IMR-90 (cell line): ENCODE data around the gene PAF1. TPM values are rescaled to one million over a fixed set of nuclear protein-coding genes. Genes with fewer than 3 reads are reported as not detected.

Source experiments
- ATAC-seq: fragments of 200-7000 bp; cut with Tn5 transposase; 2 replicates; pipeline ENCODE4 v1.9.1; 2020; ENCODE audit warnings: low read depth, mild to moderate bottlenecking, moderate library complexity
- BruUV-seq: library from RNA; stranded (reverse); fragments of 400-500 nt; replicated peaks from 2 replicates; lab custom pipeline; 2021; lab: Mats Ljungman, UMichigan
- CTCF ChIA-PET: fragments of 300-600 bp; formaldehyde crosslinking; extraction: SDS; loops from one replicate; lab custom pipeline; 2021; ENCODE audit warnings: antibody characterized with exemption; lab: Yijun Ruan, JAX
- POLR2A ChIA-PET: fragments of 300-600 bp; sonication (Branson Sonifier 250); formaldehyde crosslinking; loops from one replicate; lab custom pipeline; 2022; ENCODE audit warnings: antibody characterized with exemption; ENCODE audit not compliant: unreplicated experiment; lab: Charles Lee
- DNase-seq: peaks from one replicate; pipeline ENCODE4 v3.0.0; 2013
- H2AFZ ChIP-seq: replicated peaks from 2 replicates; pipeline ENCODE3; 2013; ENCODE audit warnings: low read length, mild to moderate bottlenecking; ENCODE audit not compliant: poor library complexity
- H2AK5ac ChIP-seq: 2 replicates; pipeline ENCODE4 v1.6.1; 2013; ENCODE audit warnings: low read depth, low read length, inconsistent platforms
- H2AK9ac ChIP-seq: replicated peaks from 2 replicates; pipeline ENCODE3; 2013; ENCODE audit warnings: mild to moderate bottlenecking, low read depth, low read length, moderate library complexity; ENCODE audit not compliant: poor library complexity
- H2BK120ac ChIP-seq: 2 replicates; pipeline ENCODE4 v1.6.1; 2013; ENCODE audit warnings: low read depth, low read length, inconsistent platforms
- H2BK15ac ChIP-seq: 3 replicates; pipeline ENCODE4 v1.6.1; 2013; ENCODE audit warnings: low read depth, low read length, inconsistent platforms
- H2BK20ac ChIP-seq: 2 replicates; pipeline ENCODE4 v1.6.1; 2013; ENCODE audit warnings: low read depth, mild to moderate bottlenecking, inconsistent platforms, low read length, moderate library complexity
- H2BK5ac ChIP-seq: 2 replicates; pipeline ENCODE4 v1.6.1; 2013; ENCODE audit warnings: mild to moderate bottlenecking, low read depth, low read length, inconsistent platforms; ENCODE audit not compliant: poor library complexity, severe bottlenecking
- H3K14ac ChIP-seq: replicated peaks from 2 replicates; pipeline ENCODE4 v1.6.1; 2013; ENCODE audit warnings: low read depth, low read length, inconsistent platforms
- H3K18ac ChIP-seq: 2 replicates; pipeline ENCODE4 v1.6.1; 2013; ENCODE audit warnings: low read depth, low read length, control low read depth
- H3K23ac ChIP-seq: 2 replicates; pipeline ENCODE4 v1.6.1; 2013; ENCODE audit warnings: low read depth, low read length, inconsistent platforms
- H3K27ac ChIP-seq: 2 replicates; pipeline ENCODE4 v1.5.1; 2013; ENCODE audit warnings: mild to moderate bottlenecking, control low read depth, low read length; ENCODE audit not compliant: insufficient read depth
- H3K27me3 ChIP-seq: 2 replicates; pipeline ENCODE4 v1.6.1; 2013; ENCODE audit warnings: low read length; ENCODE audit not compliant: control insufficient read depth, insufficient read depth
- H3K36me3 ChIP-seq: 2 replicates; pipeline ENCODE4 v1.6.1; 2013; ENCODE audit warnings: low read length, mixed read lengths; ENCODE audit not compliant: control insufficient read depth, insufficient read depth
- H3K4ac ChIP-seq: 2 replicates; pipeline ENCODE4 v1.6.1; 2013; ENCODE audit warnings: low read depth, low read length, inconsistent platforms
- H3K4me1 ChIP-seq: 2 replicates; pipeline ENCODE4 v1.6.1; 2013; ENCODE audit warnings: low read length, mixed read lengths; ENCODE audit not compliant: control insufficient read depth, insufficient read depth
- H3K4me2 ChIP-seq: 2 replicates; pipeline ENCODE4 v1.6.1; 2013; ENCODE audit warnings: low read depth, mild to moderate bottlenecking, control low read depth, low read length, moderate library complexity
- H3K4me3 ChIP-seq: 2 replicates; pipeline ENCODE4 v1.5.1; 2013; ENCODE audit warnings: low read depth, mild to moderate bottlenecking, control low read depth, low read length, moderate library complexity; ENCODE audit not compliant: insufficient read depth
- H3K56ac ChIP-seq: 2 replicates; pipeline ENCODE4 v1.6.1; 2013; ENCODE audit warnings: low read length, inconsistent platforms; ENCODE audit not compliant: insufficient read depth; ENCODE audit errors: extremely low read depth
- H3K79me1 ChIP-seq, 2 experiments: 2 replicates each; pipeline ENCODE4 v1.6.1; 2013; ENCODE audit warnings: low read length in 2 of 2, inconsistent platforms in 1 of 2, low read depth in 1 of 2
- H3K9ac ChIP-seq: 2 replicates; pipeline ENCODE4 v1.6.1; 2013; ENCODE audit warnings: low read depth, low read length, control low read depth
- H3K9me1 ChIP-seq: 2 replicates; pipeline ENCODE4 v1.6.1; 2013; ENCODE audit warnings: low read length, inconsistent platforms; ENCODE audit not compliant: insufficient read depth
- H3K9me3 ChIP-seq: 2 replicates; pipeline ENCODE4 v1.6.1; 2013; ENCODE audit warnings: low read length; ENCODE audit not compliant: control insufficient read depth, insufficient read depth
- H4K20me1 ChIP-seq: 2 replicates; pipeline ENCODE4 v1.6.1; 2013; ENCODE audit warnings: low read length, inconsistent platforms; ENCODE audit not compliant: insufficient read depth
- H4K5ac ChIP-seq: 2 replicates; pipeline ENCODE4 v1.6.1; 2013; ENCODE audit warnings: mild to moderate bottlenecking, low read depth, low read length, control low read depth
- H4K8ac ChIP-seq, 2 experiments: 2 replicates each; pipeline ENCODE4 v1.6.1; 2013; ENCODE audit warnings: low read depth in 2 of 2, low read length in 2 of 2, control low read depth in 1 of 2, inconsistent platforms in 1 of 2
- H4K91ac ChIP-seq: 2 replicates; pipeline ENCODE4 v1.6.1; 2013; ENCODE audit warnings: low read depth, low read length, inconsistent platforms; ENCODE audit not compliant: insufficient read depth
- CHD1 ChIP-seq: IDR thresholded peaks from 2 replicates; pipeline ENCODE4 v1.6.1; 2012; ENCODE audit warnings: low read depth, low read length, improper control_type of control experiment
- ELK1 ChIP-seq: fragments of 150-350 bp; IDR thresholded peaks from 2 replicates; pipeline ENCODE4 v1.6.1; 2016; ENCODE audit warnings: low read depth, mild to moderate bottlenecking, low read length, moderate library complexity, borderline replicate concordance
- MAZ ChIP-seq: IDR thresholded peaks from 2 replicates; pipeline ENCODE4 v1.6.1; 2012; ENCODE audit warnings: low read depth, mild to moderate bottlenecking, low read length, improper control_type of control experiment, moderate library complexity, borderline replicate concordance
- SMC3 ChIP-seq: fragments of 150-350 bp; IDR thresholded peaks from 2 replicates; pipeline ENCODE4 v1.6.1; 2016; ENCODE audit warnings: low read depth, mild to moderate bottlenecking, antibody characterized with exemption, low read length, moderate library complexity
- WGBS, 2 experiments: methylation state at CpG; one replicate each; pipeline versions ENCODE4 v1.1.5 to v1.1.7; 2013; ENCODE audit warnings: missing lambda C conversion rate in 2 of 2; ENCODE audit not compliant: insufficient read length in 1 of 2; ENCODE audit errors: extremely low coverage in 2 of 2; 5-methylcytosine and 5-hydroxymethylcytosine counted together
- dilution Hi-C: fragments of 300-500 bp; cut with HindIII; formaldehyde crosslinking; loops from one replicate; pipeline ENCODE4 v1.14.3; 2018; ENCODE audit warnings: low sequenced_read_pairs; ENCODE audit not compliant: unreplicated experiment
- in situ Hi-C: fragments of 300-500 bp; cut with MboI; formaldehyde crosslinking; loops from 3 replicates; pipeline ENCODE4 v1.14.3; 2019; ENCODE audit warnings: low sequenced_read_pairs, inconsistent platforms, mixed read lengths
- intact Hi-C: fragments of 100-400 bp; cut with micrococcal nuclease; formaldehyde crosslinking; loops from 2 replicates; pipeline ENCODE4 v1.10.0; 2022
- polyA plus RNA-seq, 3 experiments: library from polyadenylated mRNA; depleted of rRNA; stranded (reverse); fragments of >200 nt; gene quantifications; 2 replicates each; pipeline ENCODE4 v1.2.3, GENCODE V29; 2012; ENCODE audit warnings: low replicate concordance in 1 of 3
- total RNA-seq: library from RNA; depleted of rRNA; stranded (reverse); fragments of >200 nt; gene quantifications from 2 replicates; pipeline ENCODE4 v1.2.3, GENCODE V29; 2012

The PAF1 gene
- total and polyA plus RNA-seq, 2 of the 4 experiments (the other 2 are of a cell fraction), result 45.7 to 54.3 TPM

- Histone ChIP-seq H2BK5ac (peak overlapping the region; percentile 48), H3K4me2 (peak overlapping the region; percentile 92), H2AK5ac (peak overlapping the region; percentile 12; the same call in 1 of the 2 replicates), H2AFZ (peak overlapping the region; percentile 34), H3K79me1 (peaks cover under 1 to 33% of the 10 kb centered on the region in 2 experiments; a peak in 3 of 4 replicates), H2BK120ac (no peak overlapping the region), H4K5ac (no peak overlapping the region), H3K4me1 (peaks cover 23% of the 10 kb centered on the region), H3K4ac (peak overlapping the region; percentile 38; the same call in 1 of the 2 replicates), H3K36me3 (peaks cover 15% of the 10 kb centered on the region), H3K56ac (peak overlapping the region; percentile 47), H4K8ac (peak overlapping the region in 1 of 2 experiments; percentile 3; a peak in 2 of 4 replicates), H3K27ac (peak overlapping the region; percentile 92), H4K91ac (no peak overlapping the region), H2BK20ac (no peak overlapping the region), H3K9ac (peak overlapping the region; percentile 93), H2AK9ac (peak overlapping the region; percentile 91), H3K9me1 (no peaks in the 10 kb centered on the region), H4K20me1 (peaks cover 27% of the 10 kb centered on the region), H2BK15ac (no peak overlapping the region), H3K18ac (no peak overlapping the region), H3K4me3 (peak overlapping the region; percentile 68), H3K14ac (peak overlapping the region; percentile 98), H3K9me3 (no peaks in the 10 kb centered on the region), H3K27me3 (no peaks in the 10 kb centered on the region), H3K23ac (peak overlapping the region; percentile 36; the same call in 1 of the 2 replicates)
- dilution Hi-C loops, result no loop called here
- no peak for ATAC-seq
- ChIA-PET CTCF (interaction anchor here (0.6 to 1.1 kb wide), 2 partner anchors 10 to 121 kb away, joined by 3 to 5 read pairs; no protein-coding TSS in a partner anchor), POLR2A (interaction anchor here (1.9 kb wide), 1 partner anchor 28 kb away, joined by 4 read pairs; the partner anchor contains the start of gene RPS16)
- no TSS peak for BruUV-seq
- DNase-seq, result no peak
- no peak for TF ChIP-seq ELK1
- peak; percentile 30; the same call in 1 of the 2 replicates for TF ChIP-seq MAZ
- TF ChIP-seq CHD1, result peak; percentile 87
- 0 out of 2 replicates have a peak, but pooled peaks have one; percentile 2 for TF ChIP-seq SMC3
- intact Hi-C loops, result no loop called here
- in situ Hi-C loops, result no loop called here
- WGBS, 2 experiments, result 53% methylated on average over 37 of the region's 40 CpGs; no CpG with 5 or more reads in 1 of the 2 experiments
Measured at GRCh38 chr19:39407660-39408391, 16.9 kb upstream of the PAF1 start.
